DND-41 (cell line): ENCODE results near the gene NDUFS1.

Experiments used
- EZH2 ChIP-seq: IDR thresholded peaks from 3 replicates; pipeline ENCODE4 v1.6.1; 2012; ENCODE audit warnings: borderline replicate concordance, low read depth, mild to moderate bottlenecking, moderate library complexity, low read length, inconsistent platforms; ENCODE audit not compliant: severe bottlenecking
- TF ChIP-seq, protein P1 (sequence below): IDR thresholded peaks from 2 replicates; pipeline ENCODE4 v1.5.1; 2012; ENCODE audit warnings: borderline replicate concordance, low read length, moderate library complexity, mild to moderate bottlenecking; ENCODE audit not compliant: poor library complexity, severe bottlenecking; ENCODE audit errors: extremely low read depth

DNA sequence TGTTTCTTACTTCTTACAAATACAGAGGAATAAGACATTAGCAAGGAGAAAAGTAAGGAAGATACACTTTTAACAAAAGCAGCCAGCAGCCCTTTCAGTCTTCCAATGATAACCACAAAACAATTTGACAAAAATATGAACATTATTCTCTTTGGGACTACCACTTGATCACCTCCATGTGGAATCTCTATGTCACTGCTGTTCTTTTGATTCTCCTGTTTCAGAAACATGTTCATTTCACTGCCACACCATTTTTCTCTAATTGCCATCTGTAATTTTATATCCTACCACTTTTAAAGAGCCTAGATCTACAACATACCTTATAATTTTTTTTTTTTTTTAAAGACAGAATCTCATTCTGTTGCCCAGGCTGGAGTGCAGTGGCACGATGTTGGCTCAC lies 84.1 kb downstream of the NDUFS1 start:
- TF ChIP-seq, protein P1, sequence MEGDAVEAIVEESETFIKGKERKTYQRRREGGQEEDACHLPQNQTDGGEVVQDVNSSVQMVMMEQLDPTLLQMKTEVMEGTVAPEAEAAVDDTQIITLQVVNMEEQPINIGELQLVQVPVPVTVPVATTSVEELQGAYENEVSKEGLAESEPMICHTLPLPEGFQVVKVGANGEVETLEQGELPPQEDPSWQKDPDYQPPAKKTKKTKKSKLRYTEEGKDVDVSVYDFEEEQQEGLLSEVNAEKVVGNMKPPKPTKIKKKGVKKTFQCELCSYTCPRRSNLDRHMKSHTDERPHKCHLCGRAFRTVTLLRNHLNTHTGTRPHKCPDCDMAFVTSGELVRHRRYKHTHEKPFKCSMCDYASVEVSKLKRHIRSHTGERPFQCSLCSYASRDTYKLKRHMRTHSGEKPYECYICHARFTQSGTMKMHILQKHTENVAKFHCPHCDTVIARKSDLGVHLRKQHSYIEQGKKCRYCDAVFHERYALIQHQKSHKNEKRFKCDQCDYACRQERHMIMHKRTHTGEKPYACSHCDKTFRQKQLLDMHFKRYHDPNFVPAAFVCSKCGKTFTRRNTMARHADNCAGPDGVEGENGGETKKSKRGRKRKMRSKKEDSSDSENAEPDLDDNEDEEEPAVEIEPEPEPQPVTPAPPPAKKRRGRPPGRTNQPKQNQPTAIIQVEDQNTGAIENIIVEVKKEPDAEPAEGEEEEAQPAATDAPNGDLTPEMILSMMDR: no peak
- TF ChIP-seq EZH2: no peak
